22Rv1 (cell line): Measurements from ENCODE around the gene TNFSF15.
"Not testable (repeated sequence)": the region's sequence is repeated elsewhere in the genome, so short reads cannot be mapped to it uniquely, and the experiment has no call there.

Experiments
- H3K27ac ChIP-seq: fragments of 450-650 bp; 2 replicates; pipeline ENCODE4 v1.5.1; 2017
- ZFX ChIP-seq: fragments of 450-650 bp; IDR thresholded peaks from 2 replicates; pipeline ENCODE4 v1.6.1; 2017; ENCODE audit warnings: antibody characterized with exemption, borderline replicate concordance
- TF ChIP-seq, protein P1 (sequence below): fragments of 450-650 bp; IDR thresholded peaks from 2 replicates; pipeline ENCODE4 v1.5.1; 2017; ENCODE audit warnings: mild to moderate bottlenecking

Gene TNFSF15

DNA sequence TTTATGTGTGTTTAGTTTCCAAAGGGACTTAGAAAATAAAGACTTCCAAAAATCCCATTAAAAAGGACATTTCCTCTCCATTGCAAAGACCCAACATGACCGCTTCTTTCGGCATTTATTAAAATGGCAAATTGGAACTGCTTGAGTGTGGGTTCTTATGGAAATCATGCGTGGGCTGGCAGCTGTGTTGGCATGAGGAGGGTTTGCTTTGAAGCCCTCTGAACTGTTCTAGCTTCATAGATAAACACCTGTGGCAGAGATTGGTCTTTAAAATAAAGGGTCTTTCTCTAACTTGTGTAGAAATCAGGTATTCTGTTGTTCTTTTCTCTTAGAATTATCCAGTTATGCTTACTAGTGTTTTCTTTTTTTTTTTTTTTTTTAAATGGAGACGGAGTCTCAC lies 68.0 kb downstream of the TNFSF15 start:
- TF ChIP-seq ZFX = no peak
- TF ChIP-seq, protein P1, sequence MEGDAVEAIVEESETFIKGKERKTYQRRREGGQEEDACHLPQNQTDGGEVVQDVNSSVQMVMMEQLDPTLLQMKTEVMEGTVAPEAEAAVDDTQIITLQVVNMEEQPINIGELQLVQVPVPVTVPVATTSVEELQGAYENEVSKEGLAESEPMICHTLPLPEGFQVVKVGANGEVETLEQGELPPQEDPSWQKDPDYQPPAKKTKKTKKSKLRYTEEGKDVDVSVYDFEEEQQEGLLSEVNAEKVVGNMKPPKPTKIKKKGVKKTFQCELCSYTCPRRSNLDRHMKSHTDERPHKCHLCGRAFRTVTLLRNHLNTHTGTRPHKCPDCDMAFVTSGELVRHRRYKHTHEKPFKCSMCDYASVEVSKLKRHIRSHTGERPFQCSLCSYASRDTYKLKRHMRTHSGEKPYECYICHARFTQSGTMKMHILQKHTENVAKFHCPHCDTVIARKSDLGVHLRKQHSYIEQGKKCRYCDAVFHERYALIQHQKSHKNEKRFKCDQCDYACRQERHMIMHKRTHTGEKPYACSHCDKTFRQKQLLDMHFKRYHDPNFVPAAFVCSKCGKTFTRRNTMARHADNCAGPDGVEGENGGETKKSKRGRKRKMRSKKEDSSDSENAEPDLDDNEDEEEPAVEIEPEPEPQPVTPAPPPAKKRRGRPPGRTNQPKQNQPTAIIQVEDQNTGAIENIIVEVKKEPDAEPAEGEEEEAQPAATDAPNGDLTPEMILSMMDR = no peak
- H3K27ac ChIP-seq = no peak overlapping the region

DNA sequence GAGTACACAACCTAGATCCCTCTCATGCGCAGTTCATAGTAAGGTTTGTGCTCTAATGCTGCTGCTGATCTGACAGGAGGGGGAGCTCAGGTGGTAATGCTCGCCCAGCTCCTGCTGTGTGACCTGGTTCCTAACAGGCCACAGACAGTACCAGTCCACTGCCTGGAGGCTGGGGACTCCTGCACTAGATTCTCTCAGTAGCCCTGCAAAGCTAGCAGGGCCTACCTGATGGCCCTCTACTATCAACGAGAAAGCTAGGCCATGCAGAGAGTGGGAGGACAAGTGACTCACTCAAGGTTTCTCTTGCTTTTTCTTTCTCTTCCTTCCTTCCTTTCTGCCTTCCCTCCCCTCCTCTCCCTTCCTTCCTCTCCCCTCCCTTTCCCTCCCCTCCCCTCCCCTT lies 68.7 kb downstream of the TNFSF15 start:
- TF ChIP-seq, protein P1 = no peak
- no peak for TF ChIP-seq ZFX
- H3K27ac ChIP-seq = no peak overlapping the region

DNA sequence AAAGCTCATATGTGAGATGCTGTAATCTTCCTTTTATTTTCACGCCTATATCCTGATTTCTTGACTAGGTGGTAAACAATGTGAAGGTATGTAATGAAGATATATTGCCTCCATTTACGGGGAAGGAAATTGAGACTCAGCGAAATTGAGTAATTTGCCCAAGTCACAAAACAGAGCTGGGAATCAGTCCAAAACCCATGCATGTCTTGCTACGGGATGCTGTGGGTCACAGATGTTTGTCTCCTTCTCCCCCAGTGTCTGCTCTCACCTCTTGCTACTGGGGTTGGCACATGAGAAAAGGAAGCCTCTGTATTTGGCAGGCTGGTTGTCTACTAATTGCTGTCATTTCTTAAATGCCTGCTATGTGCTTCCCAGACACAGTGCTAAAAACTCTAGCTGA lies 70.1 kb downstream of the TNFSF15 start:
- H3K27ac ChIP-seq = no peak overlapping the region

DNA sequence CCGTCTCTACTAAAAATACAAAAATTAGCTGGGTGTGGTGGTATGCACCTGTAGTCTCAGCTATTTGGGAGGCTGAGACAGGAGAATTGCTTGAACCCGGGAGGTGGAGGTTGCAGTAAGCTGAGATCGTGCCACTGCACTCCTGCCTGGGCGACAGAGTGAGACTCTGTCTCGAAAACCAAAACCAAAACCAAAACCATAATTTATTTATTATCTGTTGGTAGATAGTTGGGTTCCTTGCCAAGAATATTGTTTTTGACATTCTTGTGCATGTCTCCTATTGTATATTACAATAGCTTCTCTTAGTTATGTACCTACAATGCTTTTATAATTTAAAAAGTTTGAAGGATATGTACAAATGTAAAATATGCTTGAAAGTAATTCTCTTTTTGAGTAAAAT lies 70.7 kb downstream of the TNFSF15 start:
- H3K27ac ChIP-seq = not testable (repeated sequence)

More for the DNA sequence above, 70.1 kb downstream of the TNFSF15 start:
- TF ChIP-seq, protein P1 = no peak
- TF ChIP-seq ZFX = no peak
